ENCODE data around the gene SLC4A2.

SLC4A2 gene

GRCh38 chr7:151063212-151063561 lies 3.8 kb downstream of the SLC4A2 start:
- DNase-seq = peak; percentile 71 to 81
- H3K27ac ChIP-seq = peak overlapping the region; percentile 91 to 98
- H3K9me3 ChIP-seq = no peaks in the 10 kb centered on the region
- no peaks in the 10 kb centered on the region for H3K27me3 ChIP-seq
- H3K36me3 ChIP-seq = peaks cover 38 to 44% (median 40%) of the 10 kb centered on the region in 3 donors
- TF ChIP-seq CTCF (IDR thresholded peaks at IDR 0.05) = no peak
- intact Hi-C loops (cut with DNase I; ENCODE audit: low total_unique reads) = no loop called here
- H3K4me3 ChIP-seq = peak overlapping the region; percentile 21 to 34
- peaks cover 0 to 49% (median 42%) of the 10 kb centered on the region in 4 donors for H3K4me1 ChIP-seq

- H3K36me3 ChIP-seq = peaks cover 48 to 57% (median 52%) of the 10 kb centered on the region in 3 donors
- H3K4me3 ChIP-seq = no peak overlapping the region
- DNase-seq = no peak
- H3K4me1 ChIP-seq = peaks cover 0 to 40% (median 34%) of the 10 kb centered on the region in 4 donors
- no peak for TF ChIP-seq CTCF (IDR thresholded peaks at IDR 0.05)
- H3K27me3 ChIP-seq = no peaks in the 10 kb centered on the region
- H3K27ac ChIP-seq = no peak overlapping the region
- intact Hi-C loops (cut with DNase I; ENCODE audit: low total_unique reads) = no loop called here
- no peaks in the 10 kb centered on the region for H3K9me3 ChIP-seq
Measured at GRCh38 chr7:151064454-151064853, 5.1 kb downstream of the SLC4A2 start.

GRCh38 chr7:151064993-151065392 lies 5.6 kb downstream of the SLC4A2 start:
- Histone ChIP-seq H3K36me3 (peaks cover 53 to 63% (median 58%) of the 10 kb centered on the region in 3 donors), H3K27ac (no peak overlapping the region), H3K9me3 (no peaks in the 10 kb centered on the region), H3K27me3 (no peaks in the 10 kb centered on the region), H3K4me3 (no peak overlapping the region), H3K4me1 (peaks cover 0 to 38% (median 34%) of the 10 kb centered on the region in 4 donors)
- TF ChIP-seq CTCF (IDR thresholded peaks at IDR 0.05) = no peak
- no peak for DNase-seq
- intact Hi-C loops (cut with DNase I; ENCODE audit: low total_unique reads) = no loop called here

GRCh38 chr7:151065516-151065915 lies 6.1 kb downstream of the SLC4A2 start:
- peaks cover 58 to 68% (median 63%) of the 10 kb centered on the region in 3 donors for H3K36me3 ChIP-seq
- no peak overlapping the region for H3K4me3 ChIP-seq
- intact Hi-C loops (cut with DNase I; ENCODE audit: low total_unique reads) = no loop called here
- H3K27ac ChIP-seq = no peak overlapping the region
- no peaks in the 10 kb centered on the region for H3K27me3 ChIP-seq
- H3K9me3 ChIP-seq = no peaks in the 10 kb centered on the region
- no peak for TF ChIP-seq CTCF (IDR thresholded peaks at IDR 0.05)
- H3K4me1 ChIP-seq = peaks cover 0 to 33% (median 30%) of the 10 kb centered on the region in 4 donors
- no peak for DNase-seq

GRCh38 chr7:151066273-151066974 lies 7.0 kb downstream of the SLC4A2 start:
- Histone ChIP-seq H3K27ac (no peak overlapping the region), H3K4me1 (peaks cover 0 to 24% (median 21%) of the 10 kb centered on the region in 4 donors), H3K4me3 (no peak overlapping the region), H3K9me3 (no peaks in the 10 kb centered on the region), H3K36me3 (peaks cover 67 to 77% (median 72%) of the 10 kb centered on the region in 3 donors), H3K27me3 (no peaks in the 10 kb centered on the region)
- no peak for DNase-seq
- intact Hi-C loops (cut with DNase I; ENCODE audit: low total_unique reads) = no loop called here
- no peak for TF ChIP-seq CTCF (IDR thresholded peaks at IDR 0.05)

Measured in tibial artery (tissue), 4 donors.